HG02938 (cell line): ENCODE data around the gene PDZD4.

ENCODE experiments used
- ATAC-seq: cut with Tn5 transposase; IDR thresholded peaks from one replicate; pipeline ENCODE4 v1.9.1; 2021; ENCODE audit warnings: mild to moderate bottlenecking, moderate library complexity; ENCODE audit not compliant: unreplicated experiment

Gene PDZD4

GRCh38 chrX:153868576-153869472, 38.5 kb upstream of the PDZD4 start:
- no peak for ATAC-seq

- no peak for ATAC-seq
These were observed 37.3 kb upstream of the PDZD4 start for GRCh38 chrX:153867671-153868070.

GRCh38 chrX:153867139-153867538, 36.8 kb upstream of the PDZD4 start:
- ATAC-seq: no peak

GRCh38 chrX:153866302-153867019, 36.1 kb upstream of the PDZD4 start:
- no peak for ATAC-seq

- ATAC-seq: no peak
These were observed 35.3 kb upstream of the PDZD4 start for GRCh38 chrX:153865685-153866084.

GRCh38 chrX:153865321-153865580, 34.9 kb upstream of the PDZD4 start:
- no peak for ATAC-seq

- no peak for ATAC-seq
These were observed 34.4 kb upstream of the PDZD4 start for GRCh38 chrX:153864561-153865320.

- no peak for ATAC-seq
These were observed 33.8 kb upstream of the PDZD4 start for GRCh38 chrX:153864101-153864500.

GRCh38 chrX:153863251-153863991, 33.1 kb upstream of the PDZD4 start:
- no peak for ATAC-seq

- no peak for ATAC-seq
These were observed 32.3 kb upstream of the PDZD4 start for GRCh38 chrX:153862369-153863250.

GRCh38 chrX:153861733-153862310, 31.5 kb upstream of the PDZD4 start:
- no peak for ATAC-seq

GRCh38 chrX:153861151-153861550, 30.8 kb upstream of the PDZD4 start:
- no peak for ATAC-seq

GRCh38 chrX:153857348-153857903, 27.1 kb upstream of the PDZD4 start:
- ATAC-seq: no peak

- no peak for ATAC-seq
These were observed 24.4 kb upstream of the PDZD4 start for GRCh38 chrX:153854702-153855101.

- ATAC-seq: no peak
These were observed 23.5 kb upstream of the PDZD4 start for GRCh38 chrX:153853902-153854267.

GRCh38 chrX:153853180-153853901, 23.0 kb upstream of the PDZD4 start:
- no peak for ATAC-seq

- ATAC-seq: no peak
These were observed 21.6 kb upstream of the PDZD4 start for GRCh38 chrX:153851981-153852380.

GRCh38 chrX:153848325-153848724, 18.0 kb upstream of the PDZD4 start:
- ATAC-seq: no peak

GRCh38 chrX:153845842-153846241, 15.5 kb upstream of the PDZD4 start:
- ATAC-seq: no peak
